Colonic mucosa (tissue), 4 donors: Measurements from ENCODE around the gene RPS2. TPM values are rescaled to one million over a fixed set of nuclear protein-coding genes. Genes with fewer than 3 reads are reported as not detected.
A peak's percentile ranks its signal among the peaks of the same experiment; 100 is the strongest.

Experiments
- DNase-seq: peaks from one replicate; pipeline ENCODE4 v3.0.0-alpha.2; 2020
- H3K27ac ChIP-seq: fragments of 200-600 bp; one replicate; pipeline ENCODE4 v1.8.0; 2021
- H3K27me3 ChIP-seq: fragments of 200-600 bp; one replicate; pipeline ENCODE4 v1.8.0; 2021
- H3K36me3 ChIP-seq: fragments of 200-600 bp; one replicate; pipeline ENCODE4 v1.8.0; 2021
- H3K4me1 ChIP-seq: fragments of 200-600 bp; one replicate; pipeline ENCODE4 v1.8.0; 2021; ENCODE audit warnings: mild to moderate bottlenecking
- H3K4me3 ChIP-seq: fragments of 200-600 bp; one replicate; pipeline ENCODE4 v1.8.0; 2021
- H3K9ac ChIP-seq, 2 donors: one replicate each; pipeline ENCODE4 v1.7.0; 2013; ENCODE audit warnings: control low read depth in 2 of 2, low read depth in 2 of 2, low read length in 2 of 2
- H3K9me3 ChIP-seq: fragments of 200-600 bp; one replicate; pipeline ENCODE4 v1.8.0; 2021
- intact Hi-C: fragments of 100-400 bp; cut with DNase I; formaldehyde crosslinking; loops from one replicate; pipeline ENCODE4 v1.14.1; 2022
- total RNA-seq, 2 donors: library from RNA; stranded (reverse); fragmentation: NEBNext Ultra II Directional in 1 of 2; extraction: Animal tissue kit (Norgen Biotek cat#: 25700) in 1 of 2; gene quantifications; one replicate each; pipeline ENCODE4 v1.2.1, GENCODE V29; 2021
- TF ChIP-seq, protein P1 (sequence below): fragments of 200-600 bp; IDR thresholded peaks from one replicate; pipeline ENCODE4 v1.8.0; 2022; ENCODE audit warnings: antibody characterized with exemption, mild to moderate bottlenecking
- donor health status: healthy.
- donor health status: DM: no; HTN: no; CAD: no.
- donor health status: DM: no; HTN: no; CAD: no.

Gene RPS2
- total RNA-seq, 2 donors from 2014 or later = 1,996 to 2,736 TPM

- H3K4me3 ChIP-seq = no peak overlapping the region
- no peak overlapping the region for H3K9ac ChIP-seq
- intact Hi-C loops = no loop called here
- peaks cover 15% of the 10 kb centered on the region for H3K4me1 ChIP-seq
- no peaks in the 10 kb centered on the region for H3K9me3 ChIP-seq
- no peak overlapping the region for H3K27ac ChIP-seq
- no peaks in the 10 kb centered on the region for H3K27me3 ChIP-seq
- no peak for DNase-seq
- TF ChIP-seq, protein P1, sequence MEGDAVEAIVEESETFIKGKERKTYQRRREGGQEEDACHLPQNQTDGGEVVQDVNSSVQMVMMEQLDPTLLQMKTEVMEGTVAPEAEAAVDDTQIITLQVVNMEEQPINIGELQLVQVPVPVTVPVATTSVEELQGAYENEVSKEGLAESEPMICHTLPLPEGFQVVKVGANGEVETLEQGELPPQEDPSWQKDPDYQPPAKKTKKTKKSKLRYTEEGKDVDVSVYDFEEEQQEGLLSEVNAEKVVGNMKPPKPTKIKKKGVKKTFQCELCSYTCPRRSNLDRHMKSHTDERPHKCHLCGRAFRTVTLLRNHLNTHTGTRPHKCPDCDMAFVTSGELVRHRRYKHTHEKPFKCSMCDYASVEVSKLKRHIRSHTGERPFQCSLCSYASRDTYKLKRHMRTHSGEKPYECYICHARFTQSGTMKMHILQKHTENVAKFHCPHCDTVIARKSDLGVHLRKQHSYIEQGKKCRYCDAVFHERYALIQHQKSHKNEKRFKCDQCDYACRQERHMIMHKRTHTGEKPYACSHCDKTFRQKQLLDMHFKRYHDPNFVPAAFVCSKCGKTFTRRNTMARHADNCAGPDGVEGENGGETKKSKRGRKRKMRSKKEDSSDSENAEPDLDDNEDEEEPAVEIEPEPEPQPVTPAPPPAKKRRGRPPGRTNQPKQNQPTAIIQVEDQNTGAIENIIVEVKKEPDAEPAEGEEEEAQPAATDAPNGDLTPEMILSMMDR = no peak
- H3K36me3 ChIP-seq = peaks cover 41% of the 10 kb centered on the region
Measured at GRCh38 chr16:2001456-2002355, 37.1 kb upstream of the RPS2 start.

DNA sequence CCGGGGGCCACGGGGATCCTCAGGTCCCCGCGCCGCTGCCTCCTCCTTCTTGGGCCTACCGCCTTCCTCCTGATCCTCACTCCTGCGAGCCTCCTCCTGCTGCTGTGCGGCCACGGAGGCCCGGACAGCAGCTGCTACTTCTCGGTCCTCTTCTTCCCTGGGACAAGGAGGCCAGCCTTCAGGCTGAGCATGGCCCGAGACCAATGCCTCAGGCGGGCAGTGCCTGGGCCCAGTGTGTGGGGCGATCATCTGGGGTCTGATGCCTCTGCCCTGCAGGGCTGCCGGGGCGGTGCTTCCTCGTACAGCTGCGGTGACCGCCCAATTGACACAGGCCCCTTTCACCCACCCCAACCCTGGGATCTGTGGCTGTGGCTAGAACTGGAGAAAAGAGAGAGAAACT lies 36.4 kb upstream of the RPS2 start:
- Histone ChIP-seq H3K4me1 (peaks cover 15% of the 10 kb centered on the region), H3K36me3 (peaks cover 41% of the 10 kb centered on the region), H3K4me3 (no peak overlapping the region), H3K9ac (no peak overlapping the region), H3K27ac (no peak overlapping the region), H3K9me3 (no peaks in the 10 kb centered on the region), H3K27me3 (no peaks in the 10 kb centered on the region)
- TF ChIP-seq, protein P1 = no peak
- DNase-seq = no peak
- intact Hi-C loops = no loop called here

DNA sequence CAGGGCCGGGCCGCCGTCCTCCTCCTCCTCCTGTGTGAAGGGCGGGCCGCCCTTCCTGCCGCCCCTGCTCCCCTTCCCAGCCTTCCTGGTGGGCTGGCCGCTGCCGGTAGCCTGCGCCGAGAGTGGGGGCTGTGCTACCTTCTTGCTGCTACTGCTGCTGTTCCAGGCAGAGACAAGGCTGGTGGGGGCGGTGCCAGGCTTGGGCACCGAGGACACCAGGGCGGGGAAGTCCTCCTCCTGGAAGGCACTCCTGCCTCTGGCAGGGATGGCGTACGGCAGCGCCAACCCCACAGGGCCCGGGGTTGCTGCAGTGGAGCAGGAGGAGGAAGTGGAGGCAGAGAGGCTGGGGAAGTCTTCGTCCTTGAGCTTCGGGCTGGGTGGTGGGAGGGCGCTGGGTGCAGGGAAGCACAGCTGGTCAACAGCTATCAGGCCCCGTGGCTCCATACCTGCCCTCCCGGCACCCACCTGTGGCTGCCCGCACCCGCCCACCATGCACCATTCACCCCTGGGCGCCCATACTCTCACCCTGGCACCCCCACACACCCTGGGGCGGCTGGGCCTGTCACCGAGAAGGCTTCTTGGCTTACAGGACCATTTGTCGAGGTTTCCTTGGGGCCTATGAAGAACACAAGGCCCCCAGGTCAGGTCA lies 35.4 kb upstream of the RPS2 start:
- intact Hi-C loops = no loop called here
- peaks cover 41% of the 10 kb centered on the region for H3K36me3 ChIP-seq

GRCh38 chr16:1998852-1999801 lies 34.5 kb upstream of the RPS2 start:
- H3K9me3 ChIP-seq = no peaks in the 10 kb centered on the region
- peaks cover 41% of the 10 kb centered on the region for H3K36me3 ChIP-seq
- peak overlapping the region; percentile 27 for H3K27ac ChIP-seq
- no peak for DNase-seq
- no peaks in the 10 kb centered on the region for H3K27me3 ChIP-seq
- intact Hi-C loops = no loop called here
- peaks cover 3% of the 10 kb centered on the region for H3K4me1 ChIP-seq
- TF ChIP-seq, protein P1 = no peak
- H3K4me3 ChIP-seq = no peak overlapping the region
- no peak overlapping the region for H3K9ac ChIP-seq

More for the DNA sequence above, 35.4 kb upstream of the RPS2 start:
- Histone ChIP-seq H3K9me3 (no peaks in the 10 kb centered on the region), H3K4me3 (no peak overlapping the region), H3K9ac (no peak overlapping the region), H3K27me3 (no peaks in the 10 kb centered on the region), H3K27ac (no peak overlapping the region), H3K4me1 (peaks cover 11% of the 10 kb centered on the region)
- TF ChIP-seq, protein P1 = no peak
- DNase-seq = no peak

DNA sequence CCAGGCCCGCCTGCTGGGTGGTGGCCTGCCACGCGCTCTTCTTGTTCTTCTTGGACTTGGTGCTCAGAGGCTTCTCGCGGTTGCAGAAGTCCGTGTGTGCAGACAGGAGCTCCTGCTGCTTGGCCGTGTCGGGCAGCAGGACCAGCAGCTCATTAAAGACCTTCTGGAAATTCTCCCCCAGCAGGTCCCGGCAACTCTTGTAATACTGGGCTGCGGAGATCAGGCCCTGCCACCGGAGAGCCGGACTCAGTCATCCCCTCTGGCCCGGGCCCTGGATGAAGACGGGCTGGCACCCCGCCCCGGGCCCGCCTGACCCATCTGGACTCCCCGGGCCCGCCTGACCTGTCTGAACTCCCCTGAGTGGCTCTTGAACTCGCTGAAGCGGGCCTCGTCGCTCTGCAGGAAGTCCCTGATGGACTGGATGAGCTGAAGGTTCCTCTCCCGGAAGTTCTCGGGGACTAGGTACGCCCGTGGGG lies 33.8 kb upstream of the RPS2 start:
- no peaks in the 10 kb centered on the region for H3K4me1 ChIP-seq
- TF ChIP-seq, protein P1 = no peak
- H3K36me3 ChIP-seq = peaks cover 39% of the 10 kb centered on the region
- no peaks in the 10 kb centered on the region for H3K9me3 ChIP-seq
- no peaks in the 10 kb centered on the region for H3K27me3 ChIP-seq
- intact Hi-C loops = no loop called here
- no peak overlapping the region for H3K4me3 ChIP-seq
- H3K9ac ChIP-seq = no peak overlapping the region
- H3K27ac ChIP-seq = peak overlapping the region; percentile 27
- no peak for DNase-seq
